HPDE6-E6E7 (cell line): ENCODE data around the gene CST7.
"Not testable (repeated sequence)": the region's sequence is repeated elsewhere in the genome, so short reads cannot be mapped to it uniquely, and the experiment has no call there.

Experiments
- DNase-seq: peaks from one replicate; pipeline ENCODE4 v3.0.0; 2011; ENCODE audit warnings: missing footprints; ENCODE audit errors: extremely low spot score

CST7 gene

GRCh38 chr20:24986436-24987015 lies 37.5 kb downstream of the CST7 start:
- DNase-seq, result no peak

- no peak for DNase-seq
These were observed 38.2 kb downstream of the CST7 start for GRCh38 chr20:24987244-24987643.

GRCh38 chr20:24987873-24988835 lies 39.1 kb downstream of the CST7 start:
- no peak for DNase-seq

- no peak for DNase-seq
These were observed 40.1 kb downstream of the CST7 start for GRCh38 chr20:24989162-24989561.

- DNase-seq, result no peak
These were observed 41.8 kb downstream of the CST7 start for GRCh38 chr20:24990810-24991252.

GRCh38 chr20:24991897-24992486 lies 42.9 kb downstream of the CST7 start:
- peak; percentile 33 for DNase-seq

GRCh38 chr20:24992487-24993205 lies 43.6 kb downstream of the CST7 start, which contains the start of gene APMAP:
TSS of gene APMAP (minus strand) at chr20:24992751. CDS start at chr20:24992688, 63 bp downstream.
- peak; percentile 97 for DNase-seq

- DNase-seq, result peak; percentile 56
These were observed 44.5 kb downstream of the CST7 start for GRCh38 chr20:24993337-24994185.

GRCh38 chr20:24994186-24994465 lies 45.1 kb downstream of the CST7 start:
- no peak for DNase-seq

- peak; percentile 87 for DNase-seq
These were observed 45.6 kb downstream of the CST7 start for GRCh38 chr20:24994470-24995368.

- no peak for DNase-seq
These were observed 46.8 kb downstream of the CST7 start for GRCh38 chr20:24995741-24996448.

- DNase-seq, result no peak
These were observed 47.6 kb downstream of the CST7 start for GRCh38 chr20:24996449-24997377.

GRCh38 chr20:24998121-24998520 lies 49.1 kb downstream of the CST7 start:
- DNase-seq, result no peak

- no peak for DNase-seq
These were observed 49.8 kb downstream of the CST7 start for GRCh38 chr20:24998631-24999445.

- DNase-seq, result no peak
These were observed 50.5 kb downstream of the CST7 start for GRCh38 chr20:24999568-24999967.

- DNase-seq, result peak; percentile 89
These were observed 51.3 kb downstream of the CST7 start for GRCh38 chr20:25000268-25000801.

- DNase-seq, result not testable (repeated sequence)
These were observed 52.3 kb downstream of the CST7 start for GRCh38 chr20:25001323-25001722.
